Measurements from ENCODE around the gene NXNL1. TPM values are rescaled to one million over a fixed set of nuclear protein-coding genes. Genes with fewer than 3 reads are reported as not detected.

Gene NXNL1
- total and polyA plus RNA-seq, 2 of the 13 experiments (the other 11 are each of a cell fraction or from before 2014, with no cell fraction given) = not detected

- no peaks in the 10 kb centered on the region for H3K9me3 ChIP-seq (ENCODE audit: low read length)
- no peak overlapping the region for H3K4me3 ChIP-seq (replicated peaks in 1 of 3; ENCODE audit: insufficient read depth in 1 of 3, low read depth in 2 of 3, low read length in 3 of 3)
- FAIRE-seq (no peak), ATAC-seq (no peak), DNase-seq (ENCODE audit: low spot score) (no peak)
- peaks cover 8% of the 10 kb centered on the region for H3K79me2 ChIP-seq (ENCODE audit: insufficient read depth, low read length)
- in situ Hi-C loops (cut with HindIII; ENCODE audit: extremely low pct_ligation_motif_present, low pct_unique_long_range_greater_than_20kb) = no loop called here
- no peaks in the 10 kb centered on the region for H3K36me3 ChIP-seq (replicated peaks in 1 of 2; ENCODE audit: control insufficient read depth in 1 of 2, insufficient read depth in 2 of 2, low read length in 2 of 2)
- peak overlapping the region; percentile 98; the same call in 1 of the 2 replicates for H3K4me2 ChIP-seq (ENCODE audit: low read depth, low read length)
- peak; percentile 14; the same call in 1 of the 2 replicates for TF ChIP-seq ZBTB40 (IDR thresholded peaks at IDR 0.05)
- TF ChIP-seq ZBTB40 (CRISPR knock-in tag; IDR thresholded peaks at IDR 0.05) = no peak
- TF ChIP-seq CERS6 (CRISPR knock-in tag; IDR thresholded peaks at IDR 0.05) = no peak
- TF ChIP-seq HNRNPK (IDR thresholded peaks at IDR 0.05; ENCODE audit: low read depth, low read length, poor library complexity, severe bottlenecking) = peak; percentile 69
- no peak overlapping the region for H3K9ac ChIP-seq (ENCODE audit: insufficient read depth, low read depth, low read length)
- BruUV-seq (replicated peaks) = no TSS peak
- no peak overlapping the region for H2AFZ ChIP-seq (ENCODE audit: low read length)
- peaks cover 0 to 10% of the 10 kb centered on the region in 2 experiments; a peak in 2 of 5 replicates for H3K27me3 ChIP-seq (ENCODE audit: control insufficient read depth in 1 of 2, insufficient read depth in 2 of 2, low read length in 2 of 2)
- WGBS (ENCODE audit: low lambda C conversion rate) = 13% methylated on average over 12 of the region's 12 CpGs
- H4K20me1 ChIP-seq (ENCODE audit: insufficient read depth, low read length) = no peaks in the 10 kb centered on the region
- CTCF ChIA-PET (ENCODE audit: low intra/inter-chr PET ratio, low total read pairs) = interaction anchor here (2.4 kb wide), 1 partner anchor 28 kb away, joined by 8 read pairs; no protein-coding TSS in a partner anchor
- intact Hi-C loops (cut with micrococcal nuclease; ENCODE audit: unreplicated experiment) = loop anchor here (1.0 to 10.0 kb wide), 2 partner anchors 19 to 123 kb away; partner anchors contain the start of gene TMEM221
- peaks cover 50% of the 10 kb centered on the region for H3K4me1 ChIP-seq (ENCODE audit: insufficient read depth, low read length)
- POLR2A ChIA-PET = no interaction called here
- no peak overlapping the region for H3K27ac ChIP-seq (ENCODE audit: extremely low read length, insufficient read depth, low read length)
Observed at GRCh38 chr19:17467471-17468301, 7.0 kb upstream of the NXNL1 start.

Measured in HepG2 (cell line).